ENCODE data around the gene PNMT.

PNMT gene

DNA sequence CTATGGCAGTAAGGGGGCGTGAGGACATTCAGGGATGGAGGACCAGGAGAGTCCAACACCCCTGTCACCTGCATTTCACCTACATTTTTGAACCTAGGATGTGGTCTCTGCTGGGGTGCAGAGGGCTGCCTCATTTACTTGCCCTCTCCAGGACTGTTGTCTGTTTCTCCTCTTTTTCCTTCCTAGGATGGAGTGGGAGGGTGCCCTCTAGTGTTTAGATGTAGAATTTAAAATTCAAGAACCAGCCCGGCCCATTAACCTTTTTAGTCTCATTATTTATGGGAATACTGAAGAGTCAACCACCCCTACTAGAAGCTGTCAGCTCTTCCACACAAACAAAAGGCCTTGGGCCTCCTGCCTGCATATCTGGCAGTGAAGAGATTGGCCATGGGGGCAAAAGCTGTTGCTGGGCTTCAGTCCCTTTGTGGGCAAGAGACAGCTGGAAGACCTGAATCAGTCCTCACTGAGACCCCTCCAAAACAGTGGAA, 33.8 kb upstream of the PNMT start:
- DNase-seq: peak; percentile 55

DNA sequence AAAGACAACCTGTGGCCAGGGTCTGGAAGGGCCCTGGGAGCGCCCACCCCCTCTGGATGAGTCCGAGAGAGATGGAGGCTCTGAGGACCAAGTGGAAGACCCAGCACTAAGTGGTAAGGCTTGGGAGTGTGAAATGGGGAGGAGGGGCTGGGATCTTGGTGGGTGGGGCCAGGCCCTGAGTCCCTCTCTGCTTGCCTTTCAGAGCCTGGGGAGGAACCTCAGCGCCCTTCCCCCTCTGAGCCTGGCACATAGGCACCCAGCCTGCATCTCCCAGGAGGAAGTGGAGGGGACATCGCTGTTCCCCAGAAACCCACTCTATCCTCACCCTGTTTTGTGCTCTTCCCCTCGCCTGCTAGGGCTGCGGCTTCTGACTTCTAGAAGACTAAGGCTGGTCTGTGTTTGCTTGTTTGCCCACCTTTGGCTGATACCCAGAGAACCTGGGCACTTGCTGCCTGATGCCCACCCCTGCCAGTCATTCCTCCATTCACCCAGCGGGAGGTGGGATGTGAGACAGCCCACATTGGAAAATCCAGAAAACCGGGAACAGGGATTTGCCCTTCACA, 32.6 kb upstream of the PNMT start:
- no peak for DNase-seq

DNA sequence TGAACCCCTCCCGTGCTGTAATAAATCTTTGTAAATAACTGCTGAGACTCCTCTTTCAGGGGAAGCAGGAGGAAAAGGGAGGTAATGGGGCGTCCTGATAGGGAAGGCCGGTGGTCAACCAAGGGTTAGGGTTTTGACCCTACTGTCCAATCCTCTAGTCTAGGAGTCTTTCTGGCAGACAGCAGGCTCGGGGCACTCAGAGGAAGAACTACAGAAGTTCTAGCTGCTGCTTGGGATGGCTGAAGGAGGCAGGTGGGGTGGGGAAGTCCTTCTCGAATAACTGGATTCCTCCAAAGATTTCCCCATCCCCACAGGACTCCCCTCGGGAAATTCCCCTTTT, 31.7 kb upstream of the PNMT start:
- DNase-seq: no peak

DNA sequence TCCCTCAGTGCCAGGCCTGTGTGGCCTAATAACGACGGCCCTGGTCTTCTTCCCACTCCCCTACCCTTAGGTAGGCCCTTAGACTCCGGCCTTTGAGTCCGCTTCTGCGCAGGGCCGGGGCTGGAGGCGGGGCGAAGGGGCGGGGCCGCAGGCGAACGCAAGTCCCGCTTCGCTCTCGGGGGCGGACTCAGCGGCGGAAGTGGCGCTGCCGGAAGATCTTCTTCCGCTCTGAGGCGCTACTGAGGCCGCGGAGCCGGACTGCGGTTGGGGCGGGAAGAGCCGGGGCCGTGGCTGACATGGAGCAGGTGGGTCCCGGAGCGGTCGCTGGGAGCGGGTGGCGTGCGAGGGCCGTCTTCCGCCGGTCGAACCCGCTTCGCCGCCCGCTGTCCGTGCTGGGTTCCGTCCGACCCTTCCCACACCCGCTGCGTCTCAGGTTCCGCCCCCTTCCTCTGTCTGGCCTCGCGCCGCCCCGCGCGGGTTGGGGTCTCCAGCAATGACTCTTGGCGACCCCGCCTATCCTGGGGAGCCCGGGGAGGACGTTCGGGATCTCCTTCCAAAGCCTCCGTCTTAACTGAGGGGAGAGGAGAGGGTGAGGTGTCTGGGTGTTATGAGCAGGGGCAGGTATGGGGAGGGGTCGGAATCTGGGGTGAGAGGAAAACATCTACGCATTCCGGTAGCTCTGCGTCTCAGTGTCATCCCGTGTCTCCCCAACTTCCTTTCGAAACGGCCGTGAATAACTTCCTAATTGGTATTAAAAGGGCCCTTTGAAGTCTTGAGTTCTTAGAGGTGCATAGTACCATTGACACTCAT, 31.1 kb upstream of the PNMT start, which contains the start of gene STARD3:
TSS of gene STARD3 (plus strand) at position 218 of the 810 bp plus-strand sequence. CDS start 16,388 bp downstream, outside the sequence.
- DNase-seq: peak; percentile 91

DNA sequence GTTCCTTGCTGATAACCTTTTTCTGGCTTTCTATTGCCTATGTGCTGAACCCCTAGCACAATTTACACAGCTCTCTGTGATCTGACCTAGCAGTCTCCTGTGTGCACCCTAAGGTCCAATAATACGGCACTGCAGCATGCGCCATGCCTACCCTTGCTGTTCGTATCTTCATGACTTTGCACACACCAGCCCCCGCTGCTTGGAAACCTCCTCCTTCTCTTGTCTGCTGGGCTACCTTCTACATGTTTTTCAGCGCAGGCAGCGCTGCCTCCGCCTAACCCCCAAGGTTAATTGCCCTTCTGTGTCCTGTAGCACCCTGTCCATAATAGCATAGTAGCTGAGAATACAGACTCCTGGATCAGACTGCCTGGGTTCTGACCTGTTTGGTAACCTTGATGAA, 29.9 kb upstream of the PNMT start:
- no peak for DNase-seq

DNA sequence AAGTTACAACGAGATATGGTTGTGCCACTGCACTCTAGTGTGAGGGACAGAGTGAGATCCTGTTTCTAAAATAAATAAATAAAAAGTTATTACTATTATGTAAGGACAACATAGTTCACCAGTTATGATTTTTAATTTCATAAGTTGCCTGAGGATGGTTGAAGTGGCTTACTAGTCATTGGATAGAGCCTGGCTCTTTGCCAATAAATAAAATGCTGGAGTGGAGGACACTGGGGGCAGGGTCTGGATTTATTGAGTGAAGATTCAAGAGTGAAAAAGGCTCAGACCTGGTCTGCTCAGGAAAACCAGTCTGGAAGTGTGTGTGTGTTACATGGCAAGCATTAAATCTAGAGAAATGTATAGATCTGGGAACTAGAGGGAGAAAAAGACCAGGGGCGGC, 29.2 kb upstream of the PNMT start:
- no peak for DNase-seq

DNA sequence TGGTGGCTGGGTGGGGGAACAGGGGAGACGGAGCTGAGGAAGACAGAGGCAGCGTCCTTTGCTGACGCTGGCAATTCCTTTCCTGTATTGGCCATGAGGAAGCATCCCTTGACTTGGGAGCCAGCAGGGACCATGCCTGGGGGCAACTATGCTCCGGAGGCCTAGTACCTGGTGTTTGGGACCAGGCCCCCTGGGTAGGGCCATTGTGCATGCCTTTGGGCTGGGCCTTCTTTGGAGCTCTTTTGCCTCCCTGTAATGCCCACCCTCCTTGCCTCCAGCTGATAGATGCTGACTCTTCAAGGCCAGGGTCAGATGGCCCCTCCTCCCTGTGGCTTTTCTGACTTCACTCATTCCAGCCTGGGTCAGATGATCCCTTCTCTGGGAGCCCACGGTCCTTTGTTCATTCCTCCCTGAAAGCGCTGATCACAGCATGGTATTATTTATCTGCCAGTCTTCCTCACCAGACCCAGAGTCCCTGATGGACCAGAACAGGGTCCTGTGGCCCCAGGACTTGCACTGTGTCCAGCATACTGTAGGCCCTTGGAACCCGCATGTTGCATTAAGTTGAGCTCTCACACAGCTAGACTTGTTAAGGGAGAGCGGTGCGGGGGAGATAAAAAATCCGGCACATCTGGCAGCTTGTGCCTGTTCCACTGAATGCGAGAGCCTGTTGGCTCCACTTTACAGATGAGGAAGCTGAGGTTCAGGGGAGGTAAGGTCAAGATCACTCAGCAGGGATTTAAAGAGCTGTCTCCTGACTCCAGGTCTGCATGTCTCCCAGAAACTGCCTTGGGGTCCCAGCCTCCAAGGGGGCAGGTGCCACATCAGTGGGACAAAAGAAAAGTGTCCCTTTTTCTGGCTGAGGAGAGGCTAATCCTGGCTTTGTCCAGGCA, 28.4 kb upstream of the PNMT start:
- DNase-seq: no peak

DNA sequence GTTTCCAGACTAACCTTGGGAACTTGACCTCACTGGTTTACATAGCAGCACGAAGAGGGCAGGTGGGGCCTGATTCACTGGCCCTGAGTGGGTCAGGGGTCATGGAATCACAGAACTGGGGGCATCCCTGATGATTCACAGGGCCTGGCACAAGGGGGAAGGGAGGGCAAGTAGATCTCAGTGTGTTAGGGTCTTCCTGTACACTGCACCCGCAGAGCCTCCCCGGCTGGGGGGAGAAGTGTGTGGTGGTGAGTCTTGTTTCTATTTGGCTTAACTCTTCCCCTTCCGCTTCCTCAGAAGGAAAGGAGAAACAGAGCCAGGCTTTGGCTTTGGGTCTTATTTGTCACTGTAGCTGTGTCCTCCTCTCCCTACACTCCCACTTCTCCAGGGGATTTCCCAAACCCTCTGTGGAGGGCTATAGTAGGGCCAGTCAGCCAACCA, 27.6 kb upstream of the PNMT start:
- DNase-seq: no peak

DNA sequence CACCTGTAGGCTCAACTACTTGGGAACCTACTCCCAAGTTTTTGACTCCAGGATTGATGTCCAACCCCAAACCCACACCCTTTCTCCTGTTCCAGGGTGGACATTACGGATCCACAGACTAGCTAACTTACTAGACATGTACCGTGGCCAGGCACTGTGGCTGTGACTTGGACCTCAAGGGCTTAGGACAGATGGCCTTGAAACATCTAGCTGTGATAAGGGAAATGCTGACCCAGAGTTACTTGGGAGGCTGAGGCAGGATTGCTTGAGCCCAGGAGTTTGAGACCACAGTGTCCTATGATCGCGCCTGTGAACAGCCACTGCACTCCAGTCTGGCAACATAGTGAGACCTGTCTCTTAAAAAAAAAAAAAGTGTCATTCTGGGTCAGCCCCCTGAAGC, 27.2 kb upstream of the PNMT start:
- DNase-seq: no peak

DNA sequence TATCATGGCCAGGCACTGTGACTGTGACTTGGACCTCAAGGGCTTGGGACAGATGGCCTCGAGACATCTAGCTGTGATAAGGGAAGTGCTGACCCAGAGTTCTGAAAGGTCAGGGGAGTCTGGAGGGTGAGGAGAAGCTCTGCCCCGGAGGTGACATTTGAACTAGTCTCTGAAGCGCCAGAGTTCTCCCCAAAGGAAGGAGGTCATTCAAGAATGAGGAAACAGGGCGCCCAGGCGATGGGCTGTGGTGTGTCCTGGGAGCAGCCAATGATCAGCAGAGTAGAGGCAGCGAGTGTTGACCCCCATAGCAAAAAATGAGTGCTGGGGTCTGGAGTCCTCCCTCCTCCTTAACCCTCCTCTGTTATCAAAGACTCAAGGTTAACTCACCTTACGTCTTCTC, 26.4 kb upstream of the PNMT start:
- no peak for DNase-seq

DNA sequence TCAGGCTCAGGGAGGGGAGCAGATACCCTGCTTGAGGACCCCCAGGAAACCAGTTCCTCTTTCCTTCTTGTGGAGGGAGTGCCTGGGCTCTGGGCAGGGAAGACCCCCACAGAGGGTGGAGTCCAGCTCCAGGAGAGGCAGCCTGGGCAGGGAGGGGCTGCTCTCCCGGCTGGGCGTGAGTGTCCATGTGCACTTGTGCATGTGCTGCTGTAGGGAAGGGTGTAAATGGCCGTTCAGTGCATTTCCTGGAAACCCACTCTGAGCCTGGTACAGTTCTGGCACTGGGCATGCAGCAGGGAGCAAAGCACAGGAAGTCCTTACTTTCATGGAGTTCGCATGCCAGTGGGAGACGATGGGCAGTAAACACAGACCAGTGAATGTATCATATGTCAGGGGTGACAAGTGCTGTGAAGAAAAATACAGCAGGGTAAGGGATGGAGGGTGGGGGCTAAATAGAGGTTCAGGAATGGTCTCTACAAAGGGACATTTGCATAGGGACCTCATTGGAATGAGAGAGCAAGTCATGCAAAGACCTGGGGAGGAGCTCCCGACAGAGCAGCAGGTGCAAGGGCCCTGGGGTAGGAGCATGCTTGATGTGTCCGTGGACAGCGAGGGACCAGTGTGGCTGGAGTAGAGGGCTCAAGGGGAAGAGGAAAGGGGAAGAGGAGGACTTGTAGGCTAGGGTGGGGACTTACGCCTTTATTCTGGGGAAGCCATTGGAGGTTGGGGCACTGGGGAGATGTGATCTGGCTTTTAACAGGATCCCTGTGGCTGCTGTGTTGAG, 25.8 kb upstream of the PNMT start:
- no peak for DNase-seq

DNA sequence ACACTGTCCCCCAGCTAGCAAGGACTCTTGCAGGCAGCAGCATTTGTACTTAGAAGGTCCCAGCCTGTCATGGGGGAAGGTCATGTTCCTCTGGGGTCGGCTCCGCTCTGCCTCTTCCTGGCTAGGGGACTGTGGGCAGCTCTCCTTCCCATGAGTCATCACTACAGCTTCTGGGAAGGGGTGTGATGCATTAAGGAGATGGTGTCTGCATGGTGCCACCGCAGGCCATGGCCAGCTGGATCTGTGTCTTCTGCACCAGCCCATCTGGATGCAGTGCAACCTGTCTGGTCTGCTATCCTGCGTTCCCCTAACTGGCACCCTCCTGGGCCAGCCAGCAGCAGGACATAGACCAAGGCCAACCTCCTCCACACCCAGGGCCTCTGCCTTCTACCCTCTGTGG, 25.0 kb upstream of the PNMT start:
- no peak for DNase-seq

DNA sequence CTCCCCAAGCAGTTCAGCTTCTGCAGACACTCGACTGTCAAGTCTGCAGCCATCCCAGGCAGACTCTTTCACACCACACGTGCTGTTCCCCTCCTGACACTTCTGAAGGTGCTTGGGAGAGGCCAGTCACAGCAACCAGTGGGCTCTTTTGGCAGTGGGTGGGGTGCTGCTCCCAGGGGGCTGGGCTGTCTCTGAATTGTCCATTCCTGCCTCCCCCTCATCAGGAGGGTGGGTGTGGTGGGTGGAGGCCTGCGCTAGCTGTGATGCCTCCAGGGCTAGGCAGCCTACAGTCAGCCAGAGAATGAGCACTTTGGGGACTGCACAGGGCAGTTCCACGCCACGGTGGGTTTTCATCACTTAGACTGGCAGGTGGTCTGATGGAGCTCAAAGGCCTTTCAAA, 21.0 kb upstream of the PNMT start:
- no peak for DNase-seq

DNA sequence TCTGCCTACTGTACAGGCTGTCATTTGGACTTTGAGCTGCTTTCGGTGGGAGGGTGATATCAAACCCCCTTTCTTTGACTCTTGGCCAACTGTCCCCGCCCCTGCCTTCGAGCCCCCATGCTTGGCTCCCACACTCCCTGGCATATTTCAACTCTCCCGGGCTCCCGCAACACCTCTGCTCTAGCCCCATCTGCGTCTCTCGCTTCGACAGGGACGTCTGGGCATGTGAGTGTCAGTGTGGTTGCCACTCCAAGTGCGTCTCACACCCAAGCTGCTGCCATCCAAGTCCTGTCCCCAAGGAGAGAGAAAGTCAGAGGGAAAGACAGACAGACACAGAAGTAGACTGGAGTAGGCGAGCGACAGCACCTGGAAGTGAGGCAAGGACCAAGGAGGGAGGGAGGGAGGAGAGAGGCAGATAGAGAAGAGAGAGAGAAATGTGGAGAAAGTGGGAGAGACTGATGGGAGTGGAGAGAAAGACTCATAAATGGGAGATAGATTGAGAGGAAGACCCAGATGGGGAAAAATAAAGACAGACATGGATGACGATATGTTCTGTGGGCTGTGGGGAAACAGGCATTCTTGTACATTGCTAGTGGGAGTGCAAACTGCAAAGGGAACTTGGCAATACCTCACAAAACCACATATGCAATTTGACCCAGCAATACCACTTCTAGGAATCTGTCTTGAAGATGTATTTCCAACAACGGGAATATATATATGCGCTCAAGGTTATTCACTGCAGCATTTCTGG, 19.5 kb upstream of the PNMT start:
- DNase-seq: no peak

DNA sequence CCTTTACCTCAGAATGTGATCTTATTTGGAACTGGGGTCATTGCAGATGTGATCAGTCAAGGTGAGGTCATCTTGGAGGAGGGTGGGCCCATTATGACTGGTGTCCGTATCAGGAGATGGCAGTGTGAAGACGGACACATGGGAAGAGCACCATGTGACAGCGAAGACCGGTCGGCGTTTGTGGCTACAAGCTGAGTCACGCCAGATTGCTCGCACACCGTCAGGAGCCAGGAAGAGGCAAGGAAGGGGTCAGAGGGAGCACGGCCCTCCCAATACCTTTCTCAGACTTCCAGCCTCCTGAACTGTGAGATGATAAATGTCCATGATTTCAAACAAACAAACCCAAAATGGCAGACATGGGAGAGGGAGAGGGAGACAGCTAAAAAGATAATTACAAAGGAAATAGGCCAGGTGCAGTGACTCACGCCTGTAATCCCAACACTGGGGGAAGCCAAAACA, 18.1 kb upstream of the PNMT start:
- no peak for DNase-seq

DNA sequence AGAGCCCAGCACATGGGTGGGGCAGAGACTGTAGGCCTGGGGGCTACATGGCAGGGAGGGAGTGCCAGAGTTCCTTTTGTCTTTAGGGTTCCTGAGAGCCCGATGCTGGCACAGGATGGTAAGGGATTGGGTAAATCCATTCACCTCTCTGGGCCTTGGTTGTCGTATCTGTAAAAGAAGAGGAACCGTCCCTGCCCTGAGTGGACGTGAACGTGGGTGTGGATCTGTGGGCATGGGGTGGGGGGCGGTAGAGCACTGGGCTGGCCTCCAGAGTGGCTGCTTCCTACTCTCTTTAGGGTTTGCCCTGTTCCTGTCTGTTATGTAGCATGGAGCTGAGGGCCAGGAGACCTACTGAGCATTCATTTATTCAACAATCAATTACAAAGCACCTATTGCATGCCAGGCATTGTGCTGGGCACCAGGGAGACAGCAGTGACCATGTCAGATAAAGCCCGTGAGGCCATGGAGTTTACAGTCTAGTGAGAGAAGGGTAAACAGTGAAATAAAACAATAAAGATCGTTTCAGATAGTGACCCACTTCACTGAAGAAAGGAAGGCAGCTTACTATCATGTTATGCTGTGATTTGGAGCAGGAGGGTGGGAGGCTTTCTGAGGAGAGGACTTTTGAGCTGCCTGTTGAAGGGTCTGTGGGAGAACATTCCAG, 16.2 kb upstream of the PNMT start:
- no peak for DNase-seq

DNA sequence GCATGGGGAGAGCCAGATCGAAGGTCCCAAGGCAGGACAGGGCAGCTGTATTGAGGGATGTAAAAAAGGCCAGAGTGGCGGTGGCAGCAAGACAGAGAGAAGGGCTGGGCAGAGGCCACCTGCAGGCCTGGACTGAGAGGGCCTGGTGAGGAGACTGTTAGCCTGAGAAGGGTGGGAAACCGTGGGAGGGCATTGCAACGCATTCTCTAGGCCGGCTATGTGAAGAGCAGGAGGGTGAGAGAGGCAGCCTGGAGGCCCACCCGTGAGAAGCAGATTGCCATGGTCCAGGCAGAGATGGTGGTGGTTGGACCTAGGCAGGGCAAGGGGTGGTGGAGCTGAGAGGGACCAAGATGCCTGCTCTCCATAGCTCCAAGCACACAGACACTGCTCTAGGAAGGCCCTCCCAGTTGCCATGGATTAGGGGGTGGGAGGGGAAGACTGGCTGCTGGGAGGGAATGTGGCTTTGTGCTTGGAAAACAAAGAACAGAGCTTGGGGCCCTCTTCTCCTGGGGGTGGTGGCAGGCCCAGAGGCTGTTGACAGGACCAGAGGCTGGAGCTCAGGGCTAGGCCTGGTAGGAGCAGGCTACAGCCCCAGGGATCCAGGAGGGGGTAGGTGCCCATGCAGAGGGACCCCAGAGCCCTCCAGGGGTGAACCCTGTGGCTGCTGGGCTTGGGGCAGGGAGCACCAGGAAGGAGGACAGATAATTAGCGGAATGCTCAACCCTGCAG, 15.5 kb upstream of the PNMT start:
- no peak for DNase-seq

DNA sequence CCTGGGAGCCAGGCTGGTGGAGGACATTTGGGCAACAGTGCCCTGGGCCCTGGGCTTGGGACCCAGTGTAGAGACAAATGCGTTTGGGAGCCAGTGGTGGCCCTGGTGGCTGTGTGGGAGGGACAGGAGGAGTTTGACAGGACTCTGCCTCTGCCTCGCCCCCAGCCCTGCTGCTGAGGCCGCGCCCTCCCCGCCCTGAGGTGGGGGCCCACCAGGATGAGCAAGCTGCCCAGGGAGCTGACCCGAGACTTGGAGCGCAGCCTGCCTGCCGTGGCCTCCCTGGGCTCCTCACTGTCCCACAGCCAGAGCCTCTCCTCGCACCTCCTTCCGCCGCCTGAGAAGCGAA, 15.0 kb upstream of the PNMT start:
- no peak for DNase-seq

DNA sequence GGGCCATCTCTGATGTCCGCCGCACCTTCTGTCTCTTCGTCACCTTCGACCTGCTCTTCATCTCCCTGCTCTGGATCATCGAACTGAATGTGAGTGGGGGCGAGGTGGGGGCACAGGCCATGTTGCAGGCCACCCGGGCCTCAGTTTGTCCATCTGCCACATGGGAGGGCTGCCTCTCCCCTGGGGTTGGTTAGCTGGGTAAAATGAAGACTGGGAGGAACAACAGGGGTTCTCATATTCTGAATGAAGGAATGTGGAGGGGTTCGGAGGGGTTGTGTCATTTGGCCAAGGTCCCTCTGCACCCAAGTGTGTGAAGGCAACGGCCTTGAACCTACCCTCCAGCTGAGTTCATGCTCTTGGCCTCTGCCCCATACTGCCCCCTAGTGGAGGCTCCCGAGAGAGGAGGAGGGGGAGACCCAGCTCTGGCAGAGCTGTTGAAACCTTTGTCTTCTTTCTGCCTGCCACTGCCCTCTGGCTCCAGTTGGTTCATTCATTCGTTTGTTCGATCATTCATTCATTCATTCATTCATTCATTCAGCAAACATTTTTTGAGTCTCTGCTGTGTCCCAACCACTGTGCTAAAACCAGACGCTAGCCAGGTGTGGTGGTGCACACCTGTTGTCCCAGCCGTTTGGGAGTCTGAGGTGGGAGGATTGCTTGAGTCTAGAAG, 14.5 kb upstream of the PNMT start:
- DNase-seq: peak; percentile 84

DNA sequence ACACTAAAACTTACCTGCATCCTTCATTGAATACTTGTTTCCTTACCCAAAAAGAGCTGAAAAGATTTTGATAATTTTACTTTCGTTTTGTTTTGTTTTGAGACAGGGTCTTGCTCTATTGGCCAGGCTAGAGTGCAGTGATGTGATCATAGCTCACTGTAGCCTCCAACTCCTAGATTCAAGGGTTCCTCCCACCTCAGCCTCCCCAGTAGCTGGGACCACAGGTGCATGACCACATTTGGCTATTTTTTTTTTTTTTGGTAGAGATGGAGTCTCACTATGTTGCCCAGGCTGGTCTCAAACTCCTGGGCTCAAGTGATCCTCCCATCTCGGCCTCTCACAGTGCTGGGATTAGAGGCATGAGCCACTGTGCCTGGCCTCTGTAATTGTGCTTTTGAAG, 13.1 kb upstream of the PNMT start:
- DNase-seq: no peak
